ENCODE results near the gene PBLD. TPM values are rescaled to one million over a fixed set of nuclear protein-coding genes. Genes with fewer than 3 reads are reported as not detected.
"Not testable (repeated sequence)": the region's sequence is repeated elsewhere in the genome, so short reads cannot be mapped to it uniquely, and the experiment has no call there.

The PBLD gene
- total RNA-seq, 1 donor from 2014 or later, result 2.4 TPM

DNA sequence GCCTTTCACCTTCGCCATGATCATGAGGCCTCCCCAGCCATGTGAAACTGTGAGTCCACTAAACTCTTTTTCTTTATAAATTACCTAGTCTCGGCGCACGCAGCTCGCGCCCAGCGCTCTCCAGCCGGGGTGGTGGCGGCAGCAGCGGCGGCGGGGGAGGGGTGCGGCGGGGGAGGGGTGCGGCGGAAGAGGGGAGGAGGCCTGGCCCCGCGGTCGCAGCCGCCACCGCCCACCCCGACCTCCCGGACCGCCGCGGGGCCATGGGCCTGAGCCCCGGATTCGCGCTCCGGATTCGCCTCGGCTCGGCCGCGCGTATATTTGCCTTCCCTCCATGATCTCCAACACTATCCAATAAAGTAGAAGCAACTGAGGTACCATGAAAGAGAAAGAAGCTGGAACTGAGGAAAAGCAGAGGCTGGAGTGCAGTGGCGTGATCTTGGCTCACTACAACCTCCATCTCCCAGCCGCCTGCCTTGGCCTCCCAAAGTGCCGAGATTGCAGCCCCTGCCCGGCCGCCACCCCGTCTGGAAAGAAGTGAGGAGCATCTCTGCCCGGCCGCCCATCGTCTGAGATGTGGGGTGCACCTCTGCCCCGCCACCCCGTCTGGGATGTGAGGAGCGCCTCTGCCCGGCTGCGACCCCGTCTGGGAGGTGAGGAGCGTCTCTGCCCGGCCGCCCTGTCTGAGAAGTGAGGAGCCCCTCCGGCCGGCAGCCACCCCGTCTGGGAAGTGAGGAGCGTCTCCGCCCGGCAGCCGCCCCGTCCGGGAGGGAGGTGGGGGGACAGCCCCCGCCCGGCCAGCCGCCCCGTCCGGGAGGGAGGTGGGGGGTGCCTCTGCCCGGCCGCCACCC is 53.6 kb downstream of the PBLD start:
- ATAC-seq, result not testable (repeated sequence)

DNA sequence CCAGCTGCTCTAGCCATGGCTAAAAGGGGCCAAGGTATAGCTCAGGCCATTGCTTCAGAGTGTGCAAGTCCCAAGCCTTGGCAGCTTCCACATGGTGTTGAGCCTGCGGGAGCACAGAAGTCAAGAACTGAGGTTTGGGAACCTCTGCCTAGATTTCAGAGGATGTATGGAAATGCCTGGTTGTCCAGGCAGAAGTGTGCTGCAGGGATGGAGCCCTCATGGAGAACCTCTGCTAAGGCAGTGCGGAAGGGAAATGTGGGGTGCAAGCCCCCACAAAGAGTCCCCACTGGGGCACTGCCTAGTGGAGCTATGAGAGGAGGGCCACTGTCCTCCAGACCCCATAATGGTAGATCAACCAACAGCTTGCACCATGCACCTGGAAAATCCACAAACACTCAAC is 54.9 kb downstream of the PBLD start:
- not testable (repeated sequence) for ATAC-seq

DNA sequence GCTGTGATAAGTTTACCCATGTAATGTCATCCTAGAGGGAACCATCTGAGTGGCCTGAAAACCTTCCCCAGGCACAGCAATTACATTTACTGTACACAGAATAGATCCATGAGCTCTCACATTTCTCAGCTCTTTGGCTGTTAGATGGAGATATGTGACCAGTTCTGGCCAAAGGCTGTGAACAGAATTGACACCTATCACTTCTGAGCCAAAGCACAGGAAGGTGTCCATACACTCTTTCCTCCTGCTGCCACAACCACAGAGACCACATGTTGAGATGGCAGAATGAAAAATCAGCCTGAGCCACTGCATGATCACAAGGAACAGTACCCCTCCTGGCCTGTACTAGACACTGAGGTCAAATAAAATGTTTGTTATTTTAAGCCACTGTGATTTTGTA is 56.5 kb downstream of the PBLD start:
- ATAC-seq, result no peak

DNA sequence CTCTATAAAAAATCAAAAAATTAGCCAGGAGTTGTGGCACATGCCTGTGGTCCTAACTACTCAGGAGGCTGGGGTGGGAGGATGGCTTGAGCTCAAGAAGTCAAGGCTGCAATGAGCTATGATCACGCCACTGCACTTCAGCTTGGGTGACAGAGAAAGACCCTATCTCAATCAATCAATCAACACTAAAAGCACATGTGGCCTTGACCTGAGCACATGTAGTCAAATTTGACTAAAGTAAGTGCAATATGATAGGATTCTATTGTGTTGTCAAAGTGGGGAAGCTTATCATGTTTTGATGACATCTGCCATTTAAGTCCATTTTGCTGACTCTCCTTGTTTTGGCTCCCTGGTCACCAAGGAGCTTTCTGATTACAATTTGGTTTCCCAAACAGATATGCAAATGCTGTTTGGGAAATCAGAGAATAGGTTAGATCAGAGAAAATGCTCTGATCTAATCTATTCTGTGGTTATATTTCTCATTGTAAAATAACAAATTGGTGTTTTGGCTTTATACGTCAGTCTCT is 57.1 kb downstream of the PBLD start:
- no peak for ATAC-seq

DNA sequence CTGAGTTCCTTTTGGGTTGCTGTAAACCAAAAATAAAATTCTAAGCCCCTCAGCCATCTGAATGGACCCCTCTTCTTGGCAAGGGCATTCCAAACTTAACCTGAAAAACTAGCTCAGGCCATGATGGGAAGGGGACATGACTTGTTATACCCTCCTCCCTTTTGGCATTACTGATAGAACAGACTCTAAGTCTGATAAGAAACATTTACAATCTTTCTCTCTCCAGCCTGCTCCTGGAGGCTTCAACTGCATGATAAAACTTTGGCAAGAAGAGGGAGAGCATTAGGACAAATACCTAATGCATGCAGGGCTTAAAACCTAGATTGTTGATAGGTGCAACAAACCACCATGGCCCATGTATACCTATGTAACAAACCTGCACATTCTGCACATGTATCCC is 59.9 kb downstream of the PBLD start:
- ATAC-seq, result no peak

DNA sequence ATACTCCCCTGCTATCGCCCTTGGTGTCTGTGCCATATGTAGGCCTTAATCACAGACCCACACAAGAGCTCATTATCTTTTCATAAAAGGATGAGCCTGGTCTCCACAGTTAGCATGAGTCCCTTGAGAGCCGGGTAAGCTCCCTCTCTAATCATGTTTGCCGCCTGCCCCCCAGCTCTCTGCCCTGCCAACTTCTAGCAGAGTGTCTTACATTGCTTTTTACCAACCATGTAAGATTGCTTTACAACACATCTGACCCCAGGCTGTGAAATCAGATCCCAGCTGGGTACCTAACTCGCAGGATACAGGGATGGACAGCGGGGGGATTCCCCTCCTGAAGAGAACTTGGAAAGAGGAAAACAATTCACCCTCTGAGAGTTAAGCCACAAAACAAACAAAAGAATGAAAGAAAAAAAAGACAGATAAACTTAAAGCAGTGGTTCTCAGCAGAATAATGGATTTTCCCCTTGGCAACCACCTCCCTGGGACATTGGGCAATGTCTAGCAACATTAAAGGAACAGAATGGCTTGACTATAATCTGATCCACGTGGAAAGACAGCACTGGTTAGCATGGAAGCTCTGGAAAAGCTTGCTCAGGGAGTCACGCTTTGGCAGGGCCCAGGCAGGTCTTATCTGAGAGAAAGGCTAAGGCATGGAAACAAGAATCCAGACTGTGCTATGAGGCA is 61.4 kb downstream of the PBLD start:
- no peak for ATAC-seq

DNA sequence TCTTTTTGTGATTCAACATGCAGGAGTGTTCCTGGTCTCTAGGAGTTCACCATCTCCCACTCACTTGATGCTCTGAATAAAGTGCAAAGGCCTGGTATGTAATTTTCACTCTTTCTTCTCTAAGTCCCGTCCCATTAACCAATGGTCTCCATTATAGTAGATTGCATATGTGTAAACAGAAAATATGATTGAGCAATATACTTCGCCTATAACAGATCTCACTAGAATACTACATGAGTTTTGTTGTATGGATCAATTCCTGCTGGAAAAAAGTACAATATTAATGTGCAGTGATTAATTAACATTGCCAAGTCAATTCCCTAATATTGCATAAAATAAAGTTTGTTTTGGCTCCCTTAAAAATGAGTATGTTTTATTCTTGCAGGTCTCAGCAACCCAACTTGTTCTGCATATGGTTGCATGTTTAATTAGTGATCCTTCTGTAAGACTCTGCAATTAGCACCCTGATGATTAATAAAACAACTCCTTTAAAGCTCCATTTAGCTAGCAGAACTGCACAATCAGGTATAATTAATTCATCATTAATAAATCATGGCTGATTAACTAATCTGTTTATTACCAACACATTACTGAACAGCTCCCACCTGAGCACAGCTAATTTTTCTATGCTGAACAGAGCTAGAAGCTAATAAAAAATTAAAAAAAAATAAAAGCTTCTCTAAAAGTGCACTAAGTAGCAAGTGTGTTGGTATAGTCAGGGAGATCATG is 63.0 kb downstream of the PBLD start:
- no peak for ATAC-seq

DNA sequence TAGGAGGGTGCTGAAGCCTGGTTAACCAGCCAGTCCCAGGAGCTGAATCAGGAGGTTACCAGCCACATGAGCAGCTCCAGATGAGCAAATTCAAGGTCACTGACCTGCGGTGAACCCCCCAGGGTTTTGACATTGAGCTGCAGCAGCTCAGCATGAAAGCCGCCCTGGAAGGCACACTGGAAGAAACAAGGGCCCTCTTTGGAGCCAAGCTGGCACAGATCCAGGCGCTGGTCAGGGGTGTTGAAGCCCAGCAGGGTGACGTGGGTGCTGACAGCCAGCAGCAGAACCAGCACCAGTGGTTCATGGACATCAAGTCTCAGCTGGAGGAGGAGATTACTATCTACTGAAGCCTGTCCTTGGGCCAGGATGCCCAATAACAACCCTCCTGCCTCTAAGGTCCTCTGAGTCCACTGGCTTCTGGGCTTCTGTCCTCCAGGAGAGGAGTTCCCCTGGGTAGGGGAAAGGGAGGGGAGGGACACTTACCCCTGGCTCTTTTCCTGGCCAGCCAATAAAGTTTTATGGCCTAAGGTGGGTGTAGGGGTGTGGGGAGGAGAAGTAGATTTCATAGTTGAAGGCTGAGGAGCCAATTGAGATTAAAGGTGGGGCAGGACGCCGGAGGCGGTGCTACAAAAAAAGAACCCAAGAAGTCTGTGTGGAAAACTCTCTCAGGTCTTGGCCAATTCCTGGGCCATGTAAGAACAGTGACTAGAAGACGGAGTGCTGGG is 71.4 kb downstream of the PBLD start:
- ATAC-seq, result no peak

DNA sequence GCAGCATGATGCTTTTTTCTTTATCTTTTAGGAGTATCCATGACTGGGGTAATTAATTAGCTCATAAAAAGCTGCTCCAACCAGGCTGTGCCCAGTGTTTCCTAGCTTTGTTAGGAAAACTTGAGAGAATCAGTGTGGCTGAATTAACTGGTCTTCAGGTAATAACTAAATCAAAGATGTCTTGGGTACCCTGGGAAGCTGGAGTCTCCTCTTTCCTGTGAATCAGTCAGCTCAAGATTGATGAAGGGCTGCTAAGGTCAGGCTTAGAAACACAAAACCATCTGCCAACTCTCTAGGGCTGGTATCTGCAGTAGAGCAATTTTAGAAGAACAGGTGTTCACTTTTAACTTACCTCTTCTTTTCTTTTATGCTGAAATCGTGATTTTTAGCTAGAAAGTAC is 79.4 kb downstream of the PBLD start:
- no peak for ATAC-seq

DNA sequence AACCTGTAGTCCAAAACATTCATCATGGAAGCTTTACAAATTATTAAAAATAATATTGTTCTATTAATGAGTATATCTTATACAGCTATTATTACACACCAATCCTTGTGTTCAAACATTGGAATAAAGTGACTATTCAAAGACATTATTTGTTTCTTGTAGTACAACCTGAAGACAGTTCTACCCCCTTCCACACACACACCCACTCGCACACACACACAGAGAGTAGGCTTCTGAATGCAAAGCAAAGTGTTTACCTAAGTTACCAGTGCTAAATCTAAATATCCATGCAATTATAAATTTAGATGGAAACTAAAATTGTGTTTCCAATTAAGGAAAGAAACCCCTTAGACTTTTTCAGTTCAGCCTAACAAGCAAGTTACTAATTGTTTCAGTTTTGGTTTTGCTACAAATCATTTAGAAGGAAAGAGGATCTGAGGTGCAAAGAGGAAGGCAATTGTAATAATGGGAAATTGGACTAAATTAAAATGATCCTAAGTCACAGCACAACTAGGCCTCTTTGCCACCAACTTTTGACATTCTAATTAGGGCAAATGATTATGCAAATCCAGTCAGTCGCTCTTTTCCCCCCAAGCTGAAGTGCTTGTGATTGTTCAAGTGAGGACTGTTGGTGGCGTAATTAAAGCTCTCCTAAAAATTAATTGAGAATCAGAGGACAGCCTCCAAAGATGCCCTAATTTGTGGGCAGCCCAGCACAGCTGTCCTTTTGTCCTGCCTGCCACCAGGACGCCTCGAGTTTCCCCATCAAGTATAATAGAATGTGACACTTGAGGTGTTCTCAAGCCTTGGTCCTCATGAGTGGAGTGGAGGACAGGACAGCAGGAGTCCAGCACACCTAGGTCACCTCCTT is 80.9 kb downstream of the PBLD start:
- ATAC-seq, result no peak

DNA sequence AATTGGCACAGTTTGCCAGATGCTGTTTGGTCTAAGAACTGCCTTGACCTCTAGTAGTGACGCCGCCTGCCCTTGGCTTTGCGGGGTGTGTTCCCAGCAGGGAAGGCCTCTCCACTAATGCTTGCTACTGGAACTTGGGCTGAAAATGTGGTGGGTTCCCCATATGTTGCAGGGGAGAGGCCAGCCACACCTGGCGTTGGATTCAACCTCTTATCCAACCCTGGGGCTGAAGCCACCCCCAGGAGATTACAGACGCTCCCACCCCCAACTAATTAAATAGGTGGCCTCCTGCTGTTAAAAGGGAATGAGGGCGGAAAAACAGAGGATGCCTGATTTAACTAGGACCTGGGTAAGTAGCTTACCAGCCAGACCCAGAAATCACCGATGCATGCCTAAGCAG is 81.6 kb downstream of the PBLD start:
- no peak for ATAC-seq

DNA sequence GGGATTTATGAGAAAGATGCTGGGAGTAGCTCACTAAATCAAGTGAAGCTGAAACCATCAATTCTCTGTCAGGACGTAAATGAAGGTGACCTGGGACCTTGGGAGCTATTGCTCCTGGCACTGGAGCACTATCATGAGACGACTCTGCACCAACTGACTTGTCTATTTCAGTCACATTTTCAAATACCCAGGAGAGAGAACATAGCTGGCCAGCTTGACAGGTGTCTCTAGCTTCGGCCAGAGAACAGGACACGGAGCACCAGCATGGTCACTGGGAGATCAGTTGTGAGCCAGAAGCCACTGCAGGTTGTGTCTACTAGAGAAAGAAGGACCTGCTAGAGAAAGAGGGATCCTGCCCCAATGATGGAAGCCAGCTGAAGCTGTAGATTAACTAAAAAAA is 83.4 kb downstream of the PBLD start:
- no peak for ATAC-seq

DNA sequence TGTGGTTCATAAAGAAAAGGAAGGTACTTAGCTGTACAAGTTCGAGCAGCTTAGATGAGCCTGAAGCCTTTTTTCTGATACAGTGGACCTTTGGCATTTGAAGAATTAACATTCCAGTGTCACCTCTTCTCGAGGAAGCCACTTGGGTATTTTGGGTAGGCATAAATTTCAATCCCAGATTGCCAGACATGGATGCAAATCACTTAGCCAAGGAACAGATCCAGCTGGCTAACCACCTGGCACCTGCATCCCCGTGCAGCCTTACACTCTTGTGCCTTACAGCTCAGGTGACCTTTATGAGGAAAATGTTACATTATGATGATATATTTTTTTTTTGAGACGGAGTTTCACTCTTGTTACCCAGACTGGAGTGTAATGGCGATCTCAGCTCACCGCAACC is 84.8 kb downstream of the PBLD start:
- ATAC-seq, result no peak

DNA sequence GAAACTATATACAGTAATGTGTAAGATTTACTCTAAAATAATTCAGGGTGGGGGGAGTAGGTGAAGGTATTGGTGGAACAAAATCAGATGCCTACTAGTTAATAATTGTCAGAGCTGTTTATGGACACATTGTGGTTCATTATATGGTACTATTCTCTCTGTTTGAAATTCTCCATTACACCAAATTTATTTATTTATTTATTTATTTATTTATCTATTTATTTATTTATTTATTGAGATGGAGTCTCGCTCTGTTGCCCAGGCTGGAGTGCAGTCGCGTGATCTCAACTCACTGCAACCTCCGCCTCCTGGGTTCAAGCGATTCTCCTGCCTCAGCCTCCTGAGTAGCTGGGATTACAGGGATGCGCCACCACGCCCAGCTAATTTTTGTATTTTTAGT is 86.3 kb downstream of the PBLD start:
- not testable (repeated sequence) for ATAC-seq

DNA sequence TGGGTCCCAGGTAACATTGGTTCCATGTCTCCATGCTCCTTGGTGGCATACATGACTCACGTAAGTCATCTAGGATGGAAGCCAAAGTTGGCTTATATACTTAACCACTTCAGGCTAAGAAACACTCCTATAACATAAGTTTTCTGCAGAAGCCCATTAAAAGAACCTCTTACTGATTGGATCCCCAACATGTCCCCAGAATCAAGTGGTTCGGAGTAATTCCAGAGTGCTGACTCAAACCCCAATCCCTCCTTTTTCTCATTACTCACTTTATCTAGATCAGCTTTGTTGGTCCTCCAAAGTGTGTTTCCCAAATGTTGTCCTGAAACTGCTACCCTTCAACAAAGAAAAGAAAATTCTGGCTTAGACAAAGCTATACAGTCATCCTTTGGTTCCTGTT is 90.7 kb downstream of the PBLD start:
- ATAC-seq, result no peak

DNA sequence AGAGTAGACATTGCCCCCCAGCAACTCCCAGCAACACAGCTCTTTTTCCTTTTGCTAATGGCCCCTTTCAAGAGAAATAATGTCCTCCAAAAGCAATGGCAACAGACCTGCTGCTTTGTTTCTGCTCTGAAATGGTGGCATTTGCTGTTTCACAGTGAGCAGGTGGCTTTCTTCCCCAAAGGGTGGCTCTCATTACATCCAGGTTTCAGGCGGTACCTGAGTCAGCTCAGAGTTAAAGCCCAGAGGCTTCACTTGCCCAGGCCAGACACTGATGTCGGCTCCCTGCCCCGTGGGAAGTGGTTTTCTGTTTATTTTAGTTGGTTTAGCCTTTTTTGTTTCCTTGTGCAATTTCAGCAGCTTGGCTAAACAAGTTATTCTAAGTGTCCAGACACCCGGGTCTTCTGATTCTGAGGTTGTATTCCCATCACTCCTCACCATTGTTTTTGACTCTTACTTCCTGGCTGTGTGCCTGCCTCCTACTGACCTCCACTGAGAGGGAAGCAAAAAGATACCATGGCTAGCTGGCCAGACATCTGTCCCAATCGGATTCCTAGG is 93.1 kb downstream of the PBLD start:
- ATAC-seq, result no peak

DNA sequence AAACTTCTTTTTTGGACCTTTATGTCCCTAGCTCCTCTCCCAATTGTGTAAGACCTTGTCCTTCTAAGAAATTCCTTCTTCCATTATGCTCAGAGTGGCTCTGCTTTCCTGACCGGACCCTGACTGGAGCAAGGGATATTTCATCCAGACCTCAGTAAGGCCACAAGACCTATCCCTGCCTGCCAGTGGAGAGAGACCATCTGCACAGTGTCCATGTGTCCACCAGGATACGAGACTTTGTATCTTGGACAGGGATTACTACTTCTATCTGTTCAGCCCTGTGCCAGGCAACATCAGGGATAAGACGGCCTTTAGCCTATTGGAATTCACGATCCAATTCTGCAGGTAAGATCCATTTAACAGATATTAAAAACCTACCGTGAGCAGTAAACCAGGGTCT is 93.7 kb downstream of the PBLD start:
- no peak for ATAC-seq

DNA sequence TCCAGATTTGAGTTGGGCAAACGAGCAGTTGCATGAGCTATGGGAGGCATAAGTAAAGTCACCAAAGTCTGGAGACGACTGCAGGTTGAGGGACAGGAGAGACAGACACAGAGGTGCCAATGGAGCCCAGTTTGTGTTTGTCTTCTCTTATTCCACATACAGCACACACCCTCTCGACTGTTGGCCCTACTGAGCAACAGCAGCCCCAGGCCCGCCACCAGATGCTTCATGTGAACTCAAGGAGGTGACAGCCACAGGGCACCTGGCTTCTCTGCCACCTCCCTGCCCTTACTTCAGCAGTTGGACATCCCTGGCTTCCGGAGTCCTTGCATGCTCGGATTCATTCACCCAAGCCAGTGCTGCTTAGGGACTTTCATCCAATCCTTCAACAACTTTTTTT is 94.4 kb downstream of the PBLD start:
- ATAC-seq, result no peak

DNA sequence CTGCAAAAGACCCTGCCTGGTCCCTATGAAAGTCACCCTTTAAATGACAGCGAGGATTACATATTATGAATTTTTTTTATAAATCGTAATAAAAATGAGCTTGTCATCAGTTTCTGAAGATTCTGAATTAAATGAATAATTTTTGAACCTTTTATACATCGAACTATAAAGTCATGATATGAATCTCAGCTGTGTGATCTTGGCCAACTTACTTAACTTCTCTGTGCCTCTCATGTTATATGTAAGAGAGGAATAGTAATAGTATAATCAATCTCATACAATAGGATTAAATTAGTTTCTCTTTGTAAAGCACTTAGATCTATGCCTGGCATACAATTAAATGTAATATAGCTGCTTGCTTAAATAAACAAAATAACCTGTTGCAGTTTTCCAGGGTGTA is 95.6 kb downstream of the PBLD start:
- ATAC-seq, result no peak

DNA sequence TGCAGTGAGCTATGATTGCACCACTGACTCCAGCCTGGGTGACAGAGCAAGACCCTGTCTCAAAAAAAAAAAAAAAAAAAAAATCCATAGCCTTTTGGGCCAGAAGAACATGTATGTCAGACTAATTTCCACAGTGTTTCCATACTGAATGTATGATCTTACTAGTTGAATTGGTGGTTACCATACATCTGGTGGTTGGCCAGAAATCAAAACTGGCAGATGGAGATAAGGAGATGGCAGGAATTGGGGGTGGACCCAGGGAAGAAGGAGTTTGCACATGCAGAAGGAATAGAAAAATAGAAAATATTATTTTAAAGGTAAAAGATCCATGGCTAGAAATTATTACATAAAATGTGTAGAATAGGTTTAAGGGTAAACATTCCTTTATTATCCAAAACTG is 97.1 kb downstream of the PBLD start:
- no peak for ATAC-seq

DNA sequence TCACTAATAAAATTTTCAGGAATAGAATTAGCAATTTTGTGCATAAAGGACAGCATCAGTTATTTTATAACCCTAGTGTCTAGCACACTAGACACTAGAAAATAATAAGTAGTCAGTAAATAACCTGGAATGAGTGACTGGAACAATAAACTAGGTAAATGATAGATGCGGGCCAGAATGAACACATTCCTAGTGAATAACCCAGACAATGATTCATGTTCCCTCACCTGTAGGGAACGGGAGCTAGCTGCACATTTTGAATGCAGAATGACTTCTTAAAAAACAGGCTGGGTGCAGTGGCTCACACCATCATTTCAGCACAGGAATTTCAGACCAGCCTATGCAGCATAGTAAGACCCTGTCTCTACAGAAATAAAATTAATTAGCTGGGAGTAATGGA is 97.6 kb downstream of the PBLD start:
- ATAC-seq, result peak; percentile 23
